GM19463 (cell line): Measurements from ENCODE around the gene ZNF672.
A peak's percentile ranks its signal among the peaks of the same experiment; 100 is the strongest.
"Not testable (repeated sequence)": the region's sequence is repeated elsewhere in the genome, so short reads cannot be mapped to it uniquely, and the experiment has no call there.

ENCODE experiments used
- ATAC-seq: cut with Tn5 transposase; IDR thresholded peaks from one replicate; pipeline ENCODE4 v1.9.1; 2021; ENCODE audit warnings: mild to moderate bottlenecking, moderate library complexity; ENCODE audit not compliant: unreplicated experiment

The ZNF672 gene

DNA sequence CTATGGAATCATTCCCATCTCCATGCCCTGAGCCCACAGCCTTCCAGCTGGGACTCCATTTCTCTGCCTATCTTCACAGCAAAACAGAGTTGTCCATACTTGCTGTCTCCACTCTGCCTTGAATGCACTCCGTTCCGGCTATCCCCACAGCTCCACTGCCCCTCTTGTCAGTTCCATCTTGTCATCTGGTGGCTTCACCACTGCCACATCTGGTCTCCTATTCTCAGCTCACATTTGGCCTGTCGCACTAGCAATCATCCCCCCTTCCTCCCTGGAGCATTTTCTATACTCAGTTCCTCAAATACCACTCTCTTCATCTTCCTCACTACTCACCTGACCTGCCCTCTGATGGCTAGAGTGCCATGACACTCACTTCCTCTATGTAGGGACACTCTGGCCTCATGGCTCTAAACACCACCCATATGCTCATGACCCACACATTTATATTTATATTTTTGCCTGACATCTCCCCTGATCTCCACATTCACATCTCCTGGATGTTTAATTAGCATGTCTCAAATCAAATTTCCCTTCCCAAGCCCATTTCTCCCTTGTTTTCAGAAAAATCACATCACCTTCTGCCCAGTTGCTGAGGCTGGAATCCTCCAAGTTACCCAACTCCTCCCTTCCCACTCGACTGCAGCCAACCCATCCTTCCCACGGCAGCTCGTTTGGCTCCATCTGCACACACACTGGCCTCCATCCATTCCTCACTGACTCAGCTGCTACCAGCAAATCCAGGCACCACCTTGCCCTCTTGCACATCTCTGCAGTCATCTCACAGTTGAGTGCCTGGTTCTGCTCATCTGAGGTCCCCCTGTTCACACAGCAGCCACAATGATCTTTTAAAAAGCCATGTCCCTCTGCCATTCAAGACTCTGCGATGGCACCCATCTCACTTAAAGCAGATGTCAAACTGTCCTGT is 14.7 kb downstream of the ZNF672 start:
- no peak for ATAC-seq

GRCh38 chr1:248853663-248854375 is 15.8 kb downstream of the ZNF672 start:
- no peak for ATAC-seq

DNA sequence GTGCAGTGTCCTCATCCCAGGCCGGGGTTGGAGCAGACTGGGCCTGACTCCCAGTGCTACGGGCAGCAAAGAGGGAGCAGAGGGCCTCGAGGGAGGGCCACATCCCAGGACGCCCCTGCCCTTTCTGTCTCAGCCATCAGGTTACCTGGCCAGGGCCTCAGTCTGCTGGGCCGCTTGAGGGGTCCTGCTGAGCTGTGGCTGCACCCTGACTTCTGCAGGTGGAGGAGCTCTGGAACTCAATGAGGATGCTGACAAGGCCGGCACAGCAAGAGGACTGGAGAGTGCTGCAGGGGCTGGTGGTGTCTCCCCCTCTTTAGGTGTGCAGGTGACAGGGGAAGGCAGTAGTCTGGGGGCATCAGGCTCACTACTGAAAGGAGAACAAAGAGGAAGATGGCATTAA is 17.6 kb downstream of the ZNF672 start:
- no peak for ATAC-seq

DNA sequence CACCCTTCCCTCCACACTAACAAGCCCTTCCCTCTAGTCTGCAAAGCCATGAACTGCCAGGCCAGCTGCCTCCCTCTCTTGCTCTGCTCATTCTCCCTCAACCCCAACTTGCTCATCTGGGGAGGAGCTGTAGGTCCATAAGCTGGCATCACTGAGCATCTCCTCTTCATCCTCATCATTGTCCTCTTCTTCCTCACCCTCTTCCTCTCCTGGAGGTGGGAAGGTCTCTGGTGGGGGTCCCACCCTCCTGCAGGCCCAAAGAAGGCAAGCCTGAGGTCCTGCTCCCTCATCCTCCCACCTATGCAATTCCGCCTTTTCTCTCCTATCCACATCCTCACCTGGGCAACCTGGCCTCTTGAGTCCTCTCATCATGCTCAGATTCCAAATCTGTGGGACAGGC is 18.2 kb downstream of the ZNF672 start:
- no peak for ATAC-seq

DNA sequence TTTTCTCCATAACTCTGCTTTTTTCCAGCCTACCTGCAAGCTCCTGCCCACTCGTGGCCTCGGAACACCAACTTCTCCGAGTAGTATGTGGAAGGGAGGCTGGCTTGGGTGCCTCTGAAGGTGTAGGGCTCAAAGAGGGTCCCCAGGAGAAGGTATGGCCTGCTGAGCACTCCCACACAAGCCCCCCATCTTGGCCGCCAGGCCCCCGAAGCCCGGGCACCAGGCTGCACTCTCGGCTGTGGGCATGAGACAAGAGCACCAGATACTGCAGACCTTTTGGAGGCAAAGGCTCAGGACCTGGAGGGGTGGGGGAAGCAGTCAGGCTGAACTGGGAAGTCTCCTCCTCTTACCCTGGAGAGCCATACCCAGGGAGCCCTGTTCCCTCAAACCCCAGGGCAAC is 19.2 kb downstream of the ZNF672 start:
- no peak for ATAC-seq

- no peak for ATAC-seq
Observed at GRCh38 chr1:248857749-248858095, 19.7 kb downstream of the ZNF672 start.

DNA sequence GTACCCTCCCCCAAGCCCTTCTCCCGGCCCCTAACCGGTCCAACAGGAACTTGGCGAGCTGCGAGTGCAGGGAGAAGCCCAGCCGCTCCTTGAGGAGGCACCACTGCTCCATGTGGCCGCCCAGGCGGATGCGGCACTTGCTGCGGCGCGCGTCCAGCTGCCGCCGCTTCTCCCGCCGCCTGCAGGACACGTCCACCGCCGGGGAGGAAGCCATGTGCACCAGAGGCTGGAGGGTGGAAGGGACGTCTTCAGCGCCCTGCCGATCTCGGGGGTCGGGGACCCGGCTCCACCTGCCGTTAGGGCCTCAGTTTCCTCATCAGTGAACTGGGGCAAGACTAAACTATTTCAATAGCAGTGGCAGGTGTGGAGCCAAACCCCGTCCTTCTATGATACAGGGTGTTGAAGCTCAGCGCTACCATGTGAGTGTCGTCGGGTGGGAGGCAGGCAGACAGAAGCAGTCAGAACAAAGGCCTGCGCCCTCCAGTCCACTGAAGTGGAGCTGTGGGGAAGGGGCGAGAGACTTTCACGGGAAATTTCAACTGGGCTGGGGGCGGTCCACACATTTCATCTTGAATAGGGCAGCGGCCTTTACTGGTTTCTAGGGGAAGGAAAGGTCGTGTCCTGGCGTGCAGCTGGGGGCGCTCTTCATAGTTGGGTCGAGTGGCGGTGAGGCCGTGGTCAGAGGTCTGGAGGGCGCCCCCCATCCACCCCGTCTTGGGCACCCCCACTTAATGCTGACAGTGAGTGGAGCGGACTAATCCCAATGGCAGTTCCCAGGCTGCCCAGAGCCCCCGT is 20.3 kb downstream of the ZNF672 start:
- peak; percentile 24 for ATAC-seq

DNA sequence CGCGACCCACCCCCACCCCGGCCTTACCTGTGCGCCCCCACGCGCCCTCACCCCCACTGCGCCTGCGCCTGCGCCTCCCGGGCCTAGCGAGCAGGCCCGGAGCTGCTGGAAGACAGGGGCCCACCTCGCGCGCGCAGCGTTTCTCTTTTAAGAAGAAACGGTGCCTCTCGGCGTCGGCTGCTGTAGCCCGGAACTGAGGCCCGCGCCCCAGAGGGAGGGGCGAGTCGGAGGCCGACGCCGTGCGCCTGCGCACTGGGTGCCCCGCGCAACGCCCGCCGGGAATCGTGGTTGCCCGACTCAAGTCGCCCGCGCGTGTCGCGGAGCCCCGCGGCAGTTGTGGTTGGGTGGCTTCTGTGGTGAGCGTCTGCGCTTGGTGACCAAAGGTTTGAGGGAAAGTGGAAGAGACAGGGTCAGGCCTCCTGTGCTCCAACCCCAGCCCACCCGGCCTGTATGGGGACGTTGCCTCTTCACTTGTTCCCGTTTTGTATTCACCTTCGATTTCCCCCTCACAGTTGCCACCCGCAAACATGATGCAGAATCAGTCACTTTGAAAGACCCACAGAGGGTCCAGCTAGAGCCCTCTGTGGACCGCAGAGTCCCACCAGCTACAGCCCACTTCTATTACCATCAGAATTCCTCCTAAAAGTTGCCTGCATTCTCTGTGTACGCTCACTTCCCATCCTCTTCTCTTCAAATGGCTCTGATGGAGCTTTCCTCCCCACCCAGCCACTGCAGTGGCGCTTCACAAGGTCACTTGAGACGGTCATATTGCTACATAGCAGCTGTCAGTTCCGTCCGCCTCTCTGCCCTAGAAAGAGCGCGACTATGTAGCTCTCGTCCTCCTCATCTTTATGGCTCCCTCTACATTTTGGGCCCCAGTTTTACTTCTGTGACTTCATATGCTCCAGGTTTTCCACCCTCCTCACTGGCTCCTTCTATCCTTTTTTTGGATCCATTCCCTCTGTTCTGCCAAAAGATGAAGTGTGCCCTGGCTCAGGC is 21.2 kb downstream of the ZNF672 start, which contains the start of gene ZNF692:
TSS of gene ZNF692 (minus strand) at position 195 of the 999 bp plus-strand sequence. CDS start 776 bp downstream, outside the sequence.
- ATAC-seq = peak; percentile 81

DNA sequence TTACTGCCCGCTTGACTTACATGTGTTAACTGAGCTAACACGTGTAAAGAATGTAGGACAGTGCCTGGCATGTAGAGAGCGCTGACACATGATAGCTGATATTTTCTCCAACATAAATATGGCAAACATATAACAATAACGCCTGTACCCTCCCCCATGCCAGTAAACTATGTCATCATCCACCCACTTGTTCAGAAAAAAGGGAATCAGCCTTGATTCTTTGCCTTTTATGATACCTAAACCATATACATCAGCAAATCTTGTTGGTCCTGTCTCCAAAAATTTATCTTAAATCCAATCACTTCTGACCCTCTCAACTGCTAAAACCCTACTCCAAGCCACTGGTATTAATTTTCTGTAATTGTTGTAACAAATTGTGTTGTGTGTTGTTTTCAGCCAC is 22.0 kb downstream of the ZNF672 start:
- no peak for ATAC-seq

- ATAC-seq = no peak
Observed at GRCh38 chr1:248861616-248862015, 23.6 kb downstream of the ZNF672 start.

DNA sequence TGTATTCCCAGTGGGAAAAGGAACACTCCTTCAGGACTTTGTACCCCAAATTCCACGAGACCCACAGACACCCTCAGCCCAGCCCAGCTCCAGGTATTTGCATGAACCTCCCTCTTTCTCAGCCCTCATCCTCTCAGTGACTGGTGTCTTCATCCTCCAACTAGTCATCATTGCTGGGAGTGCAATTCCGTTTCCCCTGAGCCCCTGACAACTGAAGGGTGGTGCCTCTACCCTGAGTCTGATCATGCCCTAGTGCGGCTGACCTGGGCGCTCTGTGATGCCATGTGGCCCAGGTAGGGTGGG is 24.6 kb downstream of the ZNF672 start:
- ATAC-seq = no peak

DNA sequence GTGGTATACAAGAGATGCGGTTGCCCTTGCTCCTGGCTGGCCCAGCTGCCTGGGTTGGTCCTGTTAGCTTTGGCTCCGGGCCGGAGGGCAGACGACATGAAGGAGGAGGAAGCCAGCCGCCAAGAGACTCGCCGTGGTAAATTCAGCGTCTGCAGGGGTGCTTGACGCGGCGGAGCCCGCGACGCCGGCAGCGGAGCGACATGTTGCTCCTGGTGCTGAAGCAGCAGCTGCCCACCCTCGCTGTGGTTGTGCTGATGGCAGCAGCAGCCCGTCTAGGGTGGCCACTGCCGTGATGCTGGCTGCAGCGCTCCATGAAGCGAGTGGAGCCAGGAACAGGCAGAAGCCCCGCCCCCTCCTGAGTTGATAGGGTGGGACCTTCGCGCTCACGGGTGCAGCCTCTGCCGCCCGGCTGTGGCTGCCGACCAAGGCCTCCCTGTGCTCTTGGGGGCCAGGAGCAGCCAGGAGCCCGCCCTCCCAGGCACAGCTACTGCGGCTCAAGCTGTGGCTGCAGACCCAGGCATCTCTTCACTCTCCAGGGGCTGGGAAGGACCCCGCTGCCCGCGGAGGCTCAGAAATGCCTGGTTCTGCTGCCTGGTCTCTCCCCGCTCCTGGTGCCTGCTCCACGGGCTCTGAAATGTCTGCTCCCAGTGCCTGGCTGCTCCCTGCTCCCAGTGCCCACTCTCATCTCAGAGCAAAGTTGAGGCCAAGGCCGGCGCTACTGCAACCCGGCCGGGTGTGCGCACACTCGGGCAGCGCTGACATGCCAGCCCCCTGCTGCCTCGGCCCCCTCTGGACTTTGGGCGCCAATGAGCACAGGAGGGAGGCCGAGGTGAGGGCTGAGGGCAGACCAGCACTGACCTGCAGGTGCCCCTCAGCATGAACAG is 25.2 kb downstream of the ZNF672 start:
- peak; percentile 62 for ATAC-seq

DNA sequence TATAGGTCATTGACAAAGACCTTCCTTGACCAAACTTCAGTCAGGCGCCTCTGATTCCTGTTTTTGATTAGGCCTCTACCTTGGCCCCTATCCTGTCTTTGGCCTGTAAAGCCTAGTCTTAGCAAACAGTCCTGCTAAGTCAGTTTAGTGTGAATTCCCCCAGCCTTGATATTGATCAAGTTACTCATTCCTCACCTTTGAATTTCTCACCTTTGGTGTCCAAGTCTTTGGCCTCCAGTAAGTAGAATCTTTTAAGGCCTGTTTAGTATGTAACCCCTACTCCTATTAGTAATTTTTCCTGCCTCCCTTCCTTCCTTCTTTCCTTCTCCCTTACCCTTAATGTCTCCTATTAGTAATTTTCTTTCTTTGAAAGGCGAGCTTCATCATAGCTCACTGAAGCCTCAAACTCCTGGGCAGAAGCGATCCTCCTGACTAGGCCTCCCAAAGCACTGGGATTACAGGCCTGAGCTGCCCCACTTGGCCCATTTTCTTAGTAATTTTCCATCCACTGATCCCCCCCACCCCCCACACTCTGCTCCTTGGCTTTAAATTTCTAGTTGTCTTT is 33.9 kb downstream of the ZNF672 start:
- ATAC-seq = no peak

DNA sequence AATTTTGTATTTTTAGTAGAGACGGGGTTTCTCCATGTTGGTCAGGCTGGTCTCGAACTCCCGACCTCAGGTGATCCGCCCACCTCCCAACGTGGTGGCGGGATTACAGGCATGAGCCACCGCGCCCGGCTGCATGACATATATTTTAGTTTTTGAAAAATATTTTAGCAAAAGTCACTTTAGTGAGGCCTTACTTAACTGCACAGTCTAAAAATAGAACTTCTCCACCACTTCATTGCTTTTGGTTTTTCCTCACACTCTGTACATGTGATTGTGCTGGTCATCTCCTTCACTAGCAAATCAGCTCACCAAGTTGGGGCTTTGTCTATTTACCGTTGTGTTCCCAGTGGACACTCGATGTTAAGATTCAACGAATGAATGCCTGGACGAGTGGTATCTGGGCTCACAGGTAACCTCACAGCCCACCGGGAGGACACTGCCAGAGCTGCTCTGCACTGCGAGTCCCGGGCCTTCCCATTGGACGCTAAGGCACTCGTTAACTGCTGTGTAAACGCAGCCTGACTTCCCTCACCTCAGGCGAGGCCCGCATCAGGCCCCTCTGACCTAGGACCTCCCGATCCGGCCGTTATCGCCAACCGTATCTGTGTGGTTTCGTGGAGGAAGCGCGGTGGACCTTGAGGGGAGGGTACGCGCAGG is 34.9 kb downstream of the ZNF672 start:
- ATAC-seq = peak; percentile 37

DNA sequence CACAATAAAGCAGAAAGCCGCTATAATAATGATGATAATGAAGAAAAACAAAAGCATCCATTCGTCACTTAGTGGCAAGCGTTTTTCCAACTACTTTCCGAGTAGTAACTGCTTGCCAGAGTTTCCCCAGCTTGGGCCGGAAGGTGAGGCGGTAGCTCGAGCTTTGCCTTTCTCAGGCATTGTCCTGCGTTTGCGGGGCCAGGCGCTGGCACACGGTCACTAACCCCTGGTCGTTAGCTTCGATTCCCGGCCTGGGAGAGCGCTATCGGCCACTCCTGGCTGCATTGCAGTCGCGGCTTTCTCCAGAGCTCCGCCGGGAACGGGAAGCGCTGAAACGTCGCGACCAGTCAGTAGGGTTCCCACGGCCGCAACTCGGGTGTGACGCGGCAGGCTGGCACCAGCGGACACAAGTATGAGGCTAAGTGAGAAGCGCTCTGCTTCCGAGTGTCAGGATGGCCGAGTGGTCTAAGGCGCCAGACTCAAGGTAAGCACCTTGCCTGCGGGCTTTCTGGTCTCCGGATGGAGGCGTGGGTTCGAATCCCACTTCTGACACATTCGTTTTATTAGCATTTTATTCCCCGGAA is 35.5 kb downstream of the ZNF672 start:
- peak; percentile 68 for ATAC-seq

- peak; percentile 51 for ATAC-seq
Observed at GRCh38 chr1:248873993-248874533, 36.0 kb downstream of the ZNF672 start.

DNA sequence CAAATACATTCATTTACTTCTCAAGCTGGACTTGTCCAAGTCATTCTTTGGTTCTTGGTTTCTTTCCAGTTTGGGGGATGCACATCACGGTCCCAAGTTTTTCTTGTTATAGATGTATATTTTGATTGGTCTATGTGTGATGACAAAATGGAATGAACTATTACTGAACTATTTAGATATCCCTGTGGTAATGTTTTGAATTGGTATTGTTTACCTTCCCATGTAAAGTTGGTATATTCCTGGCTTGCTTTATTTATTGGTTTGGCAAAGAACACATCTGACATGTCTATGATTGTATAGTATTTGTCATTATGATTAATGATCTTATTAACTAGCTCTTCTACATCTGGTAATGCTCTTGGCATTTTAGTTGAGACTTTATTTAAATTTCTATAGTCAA is 43.2 kb downstream of the ZNF672 start:
- ATAC-seq = no peak

DNA sequence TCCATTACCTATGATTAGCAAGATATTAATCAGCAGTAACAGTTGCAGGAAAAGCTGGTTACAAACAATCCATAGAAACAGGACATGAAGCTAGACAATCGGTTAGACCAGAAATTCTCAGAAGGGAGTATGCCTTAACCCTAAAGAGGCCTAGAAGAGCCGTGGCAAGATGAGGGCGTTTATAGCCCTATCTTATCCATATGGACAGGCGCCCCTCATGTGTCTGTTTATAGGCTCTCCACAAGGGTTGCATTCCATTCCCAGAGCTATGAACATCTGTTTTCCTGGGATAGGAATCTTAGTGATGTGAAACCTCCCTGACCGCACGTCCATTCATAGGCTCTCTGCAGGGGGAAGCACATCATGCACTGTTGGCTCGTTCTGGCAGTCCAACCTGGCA is 44.4 kb downstream of the ZNF672 start:
- not testable (repeated sequence) for ATAC-seq
